Stomach (tissue), 9 donors: Measurements from ENCODE around the gene LIG1. TPM values are rescaled to one million over a fixed set of nuclear protein-coding genes. Genes with fewer than 3 reads are reported as not detected.
"Not testable (repeated sequence)": the region's sequence is repeated elsewhere in the genome, so short reads cannot be mapped to it uniquely, and the experiment has no call there.

Source experiments
- DNase-seq, 2 donors: peaks; one replicate each; pipeline versions ENCODE4 v3.0.0 to v3.0.0-alpha.2; 2013 to 2019
- H3K27ac ChIP-seq, 5 donors: fragments of 200-600 bp in 4 of 5; sonication (generic) in 4 of 5; one replicate each; pipeline ENCODE4 v1.5.1; 2013 to 2019; ENCODE audit warnings: mild to moderate bottlenecking in 1 of 5, moderate library complexity in 1 of 5
- H3K27me3 ChIP-seq, 3 donors: fragments of 200-600 bp; sonication (generic); one replicate each; pipeline ENCODE4 v1.5.1; 2017 to 2019; ENCODE audit warnings: mixed run types in 1 of 3
- H3K36me3 ChIP-seq, 4 donors: fragments of 200-600 bp; sonication (generic); 1 replicate in 3 of 4; 2 replicates in 1 of 4; pipeline ENCODE4 v1.5.1; 2016 to 2019
- H3K4me1 ChIP-seq, 4 donors: fragments of 200-600 bp; sonication (generic); one replicate each; pipeline ENCODE4 v1.5.1; 2016 to 2019
- H3K4me3 ChIP-seq, 4 donors: fragments of 200-600 bp; sonication (generic) in 3 of 4; one replicate each; pipeline ENCODE4 v1.5.1; 2016 to 2019; ENCODE audit warnings: mild to moderate bottlenecking in 1 of 4
- H3K9me3 ChIP-seq, 4 donors: fragments of 200-600 bp; sonication (generic); one replicate each; pipeline ENCODE4 v1.5.1; 2016 to 2019
- EP300 ChIP-seq: sonication (generic); formaldehyde crosslinking; IDR thresholded peaks from one replicate; pipeline ENCODE4 v1.6.1; 2017; ENCODE audit warnings: antibody characterized with exemption
- POLR2A ChIP-seq, 4 donors: fragments of 450-650 bp; IDR thresholded peaks; one replicate each; pipeline ENCODE4 v1.6.1; 2016; ENCODE audit warnings: antibody characterized with exemption in 4 of 4, control low read depth in 2 of 4, mild to moderate bottlenecking in 1 of 4, moderate library complexity in 1 of 4
- POLR2AphosphoS5 ChIP-seq, 3 donors: sonication (generic); formaldehyde crosslinking; IDR thresholded peaks; one replicate each; pipeline ENCODE4 v1.6.1; 2016; ENCODE audit warnings: antibody characterized with exemption in 3 of 3
- WGBS, 5 donors: extraction: QIAGEN DNeasy Blood & Tissue Kit in 3 of 5; methylation state at CpG; one replicate each; pipeline versions ENCODE4 v1.1.5 to v1.1.7; 2013 to 2018; 5-methylcytosine and 5-hydroxymethylcytosine counted together
- intact Hi-C: fragments of 100-400 bp; cut with DNase I; formaldehyde crosslinking; loops from one replicate; pipeline ENCODE4 v1.15.1; 2023; ENCODE audit warnings: low total_unique reads
- polyA plus RNA-seq, 3 donors: library from polyadenylated mRNA; stranded (reverse); fragments of 200-250 nt; gene quantifications; one replicate each; pipeline ENCODE4 v1.2.3, GENCODE V29; 2013
- total RNA-seq, 5 donors: library from RNA; depleted of rRNA; stranded (reverse); fragments of >200 nt; gene quantifications; one replicate each; pipeline versions ENCODE4 v1.1.0 to v1.2.3, GENCODE V29; 2014 to 2016
- TF ChIP-seq, protein P1 (sequence below), 7 experiments: fragments of 450-650 bp in 4 of 7; fragments of 200-600 bp in 3 of 7; sonication (generic) in 3 of 7; IDR thresholded peaks; one replicate each; pipeline ENCODE4 v1.5.1; 2016 to 2019; ENCODE audit warnings: antibody characterized with exemption in 7 of 7, control low read depth in 2 of 7, mild to moderate bottlenecking in 1 of 7
- donor health status: healthy with polysubstance abuse.
- donor health status: Bipolar disorder and iron deficiency.
- donor health status: healthy.

The LIG1 gene
- total and polyA plus RNA-seq, 8 donors: 15.9 to 48.2 (median 19.0) TPM

DNA sequence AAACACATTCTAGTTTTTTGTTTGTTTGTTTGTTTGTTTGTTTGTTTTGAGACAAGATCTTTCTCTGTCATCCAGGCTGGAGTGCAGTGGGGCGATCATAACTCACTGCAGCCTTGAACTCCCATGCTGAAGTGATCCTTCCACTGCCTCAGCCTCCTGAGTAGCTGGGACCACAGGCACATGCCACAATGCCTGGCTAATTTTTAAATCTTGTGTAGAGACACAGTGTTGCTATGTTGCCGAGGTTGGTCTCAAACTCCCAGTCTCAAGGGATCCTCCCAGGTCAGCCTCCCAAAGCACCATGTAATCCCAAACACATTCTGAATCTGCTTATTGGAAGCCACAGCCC lies 75.3 kb downstream of the LIG1 start:
- TF ChIP-seq EP300 (no peak), POLR2AphosphoS5 (IDR thresholded peaks at IDR 0.05) (no peak), POLR2A (IDR thresholded peaks at IDR 0.05) (no peak)
- H3K27me3 ChIP-seq: no peaks in the 10 kb centered on the region
- no peak overlapping the region for H3K4me3 ChIP-seq
- H3K36me3 ChIP-seq: peaks cover 0 to 65% (median 41%) of the 10 kb centered on the region in 4 donors
- intact Hi-C loops: no loop called here
- no peak overlapping the region for H3K27ac ChIP-seq
- no peaks in the 10 kb centered on the region for H3K4me1 ChIP-seq
- WGBS, 5 donors: 81 to 91% (median 87%) methylated on average over 2 of the region's 2 CpGs
- no peak for DNase-seq
- H3K9me3 ChIP-seq: peaks cover 0 to 25% (median 9%) of the 10 kb centered on the region in 4 donors

DNA sequence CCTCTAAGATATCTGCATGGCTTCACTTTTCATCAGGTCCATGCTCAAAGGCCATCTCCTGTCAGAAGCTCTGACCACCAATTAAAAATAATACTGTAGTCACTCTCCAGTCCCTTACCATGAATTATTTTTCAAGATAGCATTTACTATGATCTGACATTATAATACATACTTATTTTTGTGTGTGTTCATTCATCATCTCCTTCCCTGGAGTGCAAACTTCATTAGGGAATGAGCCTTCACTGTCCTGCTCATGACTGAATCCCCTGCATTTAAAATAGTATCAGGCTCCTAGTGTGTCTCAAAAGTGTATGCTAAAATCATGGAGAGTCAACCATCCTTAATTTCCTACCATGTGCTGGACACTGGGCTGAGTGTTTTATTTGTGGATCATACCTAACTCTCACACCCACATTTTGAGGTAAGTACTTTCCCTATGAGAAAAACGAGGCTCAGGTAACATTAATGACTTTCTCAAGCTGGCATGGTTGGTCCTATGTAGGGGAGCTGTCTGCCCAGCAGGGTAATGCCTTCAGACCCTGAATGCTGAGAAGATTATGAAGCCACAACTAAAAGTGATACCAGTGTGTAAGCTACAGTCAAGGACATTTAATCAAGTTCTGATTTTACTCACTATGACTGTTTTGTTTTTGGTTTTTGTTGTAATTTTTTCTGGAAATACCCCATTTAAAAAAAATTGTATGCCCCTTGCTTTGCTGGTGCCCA lies 75.9 kb downstream of the LIG1 start:
- peaks cover 0 to 25% (median 9%) of the 10 kb centered on the region in 4 donors for H3K9me3 ChIP-seq
- H3K27ac ChIP-seq: no peak overlapping the region
- H3K36me3 ChIP-seq: peaks cover 0 to 60% (median 38%) of the 10 kb centered on the region in 4 donors
- H3K27me3 ChIP-seq: no peaks in the 10 kb centered on the region
- WGBS, 5 donors: 4 to 45% (median 15%) methylated on average over 1 of the region's 1 CpG
- no peak for TF ChIP-seq EP300
- no peak overlapping the region for H3K4me3 ChIP-seq
- intact Hi-C loops: no loop called here
- H3K4me1 ChIP-seq: no peaks in the 10 kb centered on the region
- DNase-seq: no peak

DNA sequence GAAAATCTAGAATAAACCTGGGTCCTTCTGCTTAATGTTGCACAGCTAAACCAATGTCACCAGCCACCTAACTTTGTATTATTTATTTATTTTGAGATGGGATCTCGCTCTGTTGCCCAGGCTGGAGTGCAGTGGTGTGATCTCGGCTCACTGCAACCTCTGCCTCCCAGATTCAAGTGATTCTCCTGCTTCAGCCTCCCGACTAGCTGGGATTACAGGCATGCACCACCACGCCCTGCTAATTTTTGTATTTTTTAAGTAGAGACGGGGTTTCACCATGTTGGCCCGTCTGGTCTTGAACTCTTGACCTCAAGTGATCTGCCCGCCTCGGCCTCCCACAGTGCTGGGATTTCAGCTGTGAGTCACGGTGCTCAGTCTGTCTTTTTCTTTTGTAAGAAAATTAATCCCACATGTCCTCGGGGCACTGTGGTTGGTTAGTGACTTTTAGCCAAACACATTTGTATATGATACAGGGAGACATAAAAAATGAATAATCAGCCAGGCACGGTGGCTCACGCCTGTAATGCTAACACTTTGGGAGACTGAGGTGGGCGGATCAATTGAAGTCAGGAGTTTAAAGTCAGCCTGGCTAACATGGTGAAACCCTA lies 78.9 kb downstream of the LIG1 start:
- WGBS, 5 donors: 74 to 84% (median 79%) methylated on average over 13 of the region's 13 CpGs
- intact Hi-C loops: not testable (repeated sequence)

DNA sequence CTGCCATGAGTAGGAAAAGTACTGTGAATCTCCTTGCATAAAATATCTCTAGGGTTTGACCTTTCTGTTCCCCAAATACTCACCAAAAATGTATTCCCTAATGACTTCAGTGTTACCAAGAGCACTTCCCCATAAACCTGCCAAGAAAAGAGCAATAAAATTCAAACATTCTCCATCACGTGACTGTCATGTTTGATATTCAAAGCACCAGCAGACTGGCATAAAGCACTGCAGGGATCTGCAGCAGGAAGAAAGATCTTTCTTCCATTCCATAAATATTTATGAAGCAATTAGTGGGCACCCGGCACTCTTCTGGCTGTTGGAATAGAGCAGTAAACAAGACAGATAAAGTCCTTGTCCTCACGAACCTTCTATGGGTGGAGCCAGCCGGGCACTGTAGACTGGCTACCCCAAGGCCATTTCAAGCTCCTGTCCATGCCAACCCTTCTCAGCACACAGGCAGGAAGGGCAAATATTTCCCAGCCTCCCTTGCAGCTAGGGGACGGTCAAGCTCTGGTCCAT lies 79.8 kb downstream of the LIG1 start:
- Histone ChIP-seq H3K36me3 (peaks cover 0 to 32% (median 20%) of the 10 kb centered on the region in 4 donors), H3K4me1 (no peaks in the 10 kb centered on the region), H3K27me3 (no peaks in the 10 kb centered on the region), H3K9me3 (peaks cover 0 to 22% (median 9%) of the 10 kb centered on the region in 4 donors), H3K4me3 (no peak overlapping the region), H3K27ac (no peak overlapping the region)
- no peak for DNase-seq
- TF ChIP-seq, protein P1, sequence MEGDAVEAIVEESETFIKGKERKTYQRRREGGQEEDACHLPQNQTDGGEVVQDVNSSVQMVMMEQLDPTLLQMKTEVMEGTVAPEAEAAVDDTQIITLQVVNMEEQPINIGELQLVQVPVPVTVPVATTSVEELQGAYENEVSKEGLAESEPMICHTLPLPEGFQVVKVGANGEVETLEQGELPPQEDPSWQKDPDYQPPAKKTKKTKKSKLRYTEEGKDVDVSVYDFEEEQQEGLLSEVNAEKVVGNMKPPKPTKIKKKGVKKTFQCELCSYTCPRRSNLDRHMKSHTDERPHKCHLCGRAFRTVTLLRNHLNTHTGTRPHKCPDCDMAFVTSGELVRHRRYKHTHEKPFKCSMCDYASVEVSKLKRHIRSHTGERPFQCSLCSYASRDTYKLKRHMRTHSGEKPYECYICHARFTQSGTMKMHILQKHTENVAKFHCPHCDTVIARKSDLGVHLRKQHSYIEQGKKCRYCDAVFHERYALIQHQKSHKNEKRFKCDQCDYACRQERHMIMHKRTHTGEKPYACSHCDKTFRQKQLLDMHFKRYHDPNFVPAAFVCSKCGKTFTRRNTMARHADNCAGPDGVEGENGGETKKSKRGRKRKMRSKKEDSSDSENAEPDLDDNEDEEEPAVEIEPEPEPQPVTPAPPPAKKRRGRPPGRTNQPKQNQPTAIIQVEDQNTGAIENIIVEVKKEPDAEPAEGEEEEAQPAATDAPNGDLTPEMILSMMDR (IDR thresholded peaks at IDR 0.05): no peak
- TF ChIP-seq POLR2A (IDR thresholded peaks at IDR 0.05) (no peak), EP300 (no peak), POLR2AphosphoS5 (IDR thresholded peaks at IDR 0.05) (no peak)
- 44 to 56% (median 45%) methylated on average over 5 of the region's 5 CpGs for WGBS, 5 donors
- intact Hi-C loops: no loop called here

More for the DNA sequence above, 78.9 kb downstream of the LIG1 start:
- not testable (repeated sequence) for H3K27ac ChIP-seq, DNase-seq, H3K4me1 ChIP-seq, H3K4me3 ChIP-seq, H3K27me3 ChIP-seq
- Histone ChIP-seq H3K36me3 (peaks cover 0 to 40% (median 26%) of the 10 kb centered on the region in 4 donors), H3K9me3 (peaks cover 0 to 25% (median 9%) of the 10 kb centered on the region in 4 donors)

DNA sequence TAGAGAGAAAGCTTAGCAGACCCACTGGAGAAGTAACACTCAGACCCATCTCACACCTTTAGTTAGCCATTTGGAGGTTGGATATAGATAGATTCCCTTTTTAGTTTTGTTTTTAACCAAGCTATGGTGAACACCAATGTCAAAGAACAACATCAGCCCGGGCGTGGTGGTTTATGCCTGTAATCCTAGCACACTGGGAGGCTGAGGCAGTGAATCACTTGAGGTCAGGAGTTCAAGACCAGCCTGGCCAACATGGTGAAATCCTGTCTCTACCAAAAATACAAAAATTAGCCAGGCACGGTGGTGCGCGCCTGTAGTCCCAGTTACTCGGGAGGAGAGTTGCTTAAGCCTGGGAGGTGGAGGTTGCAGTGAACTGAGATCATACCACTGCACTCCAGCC lies 81.2 kb downstream of the LIG1 start:
- H3K4me3 ChIP-seq, DNase-seq, H3K27me3 ChIP-seq, H3K27ac ChIP-seq, H3K4me1 ChIP-seq, H3K9me3 ChIP-seq, intact Hi-C loops: not testable (repeated sequence)
- WGBS, 5 donors: 92 to 96% (median 94%) methylated on average over 6 of the region's 6 CpGs
- peaks cover 0 to 18% (median 11%) of the 10 kb centered on the region in 4 donors for H3K36me3 ChIP-seq

DNA sequence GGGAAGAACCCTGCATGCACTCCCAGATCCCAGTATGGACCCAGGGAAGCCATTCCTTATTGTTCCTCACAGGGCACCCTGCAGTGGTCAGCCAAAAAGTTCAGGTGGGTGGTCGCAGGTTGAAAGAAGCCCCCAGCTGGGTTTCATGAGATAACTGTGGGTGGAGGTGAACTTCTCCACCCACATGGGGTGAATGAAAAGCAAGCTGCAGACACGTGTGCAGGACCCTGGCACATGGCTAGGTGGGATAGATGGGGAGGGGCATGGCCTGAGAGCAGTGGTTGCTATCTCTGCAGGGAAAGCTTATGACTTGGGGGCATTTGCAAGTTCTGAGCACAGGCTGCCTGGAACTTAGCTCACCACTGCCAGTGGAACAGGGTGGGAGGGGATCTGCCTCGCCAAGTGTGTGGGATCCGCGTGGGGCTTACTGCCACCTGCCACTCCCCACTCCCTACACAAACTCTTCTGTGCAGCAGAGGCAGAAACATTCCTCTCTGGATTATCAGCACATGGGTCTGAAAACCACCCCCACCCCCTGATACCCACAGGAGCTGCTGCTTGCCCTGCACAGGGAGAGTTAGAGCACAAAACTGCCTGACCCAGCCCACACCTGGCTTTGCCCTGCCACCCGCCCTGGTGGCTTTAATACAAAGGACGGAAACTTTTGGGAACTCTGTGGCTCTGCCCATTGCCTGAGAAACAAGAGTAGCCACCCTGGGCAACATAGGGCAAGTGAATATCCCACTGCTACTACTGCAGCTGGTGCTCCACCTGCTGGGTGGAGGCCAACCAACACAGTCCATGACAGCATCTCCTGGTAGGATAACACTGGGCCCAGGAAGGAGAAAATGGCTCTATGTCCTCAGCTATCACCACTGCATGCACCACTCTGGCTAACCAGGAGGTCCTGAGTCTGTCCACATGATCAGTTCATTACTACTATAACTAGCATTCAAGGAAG lies 84.0 kb downstream of the LIG1 start:
- Histone ChIP-seq H3K27ac (no peak overlapping the region), H3K9me3 (no peaks in the 10 kb centered on the region), H3K36me3 (no peaks in the 10 kb centered on the region), H3K4me1 (no peaks in the 10 kb centered on the region), H3K4me3 (no peak overlapping the region), H3K27me3 (no peaks in the 10 kb centered on the region)
- WGBS, 5 donors: 76 to 87% (median 84%) methylated on average over 5 to 7 of the region's 7 CpGs
- intact Hi-C loops: no loop called here
- TF ChIP-seq POLR2A (IDR thresholded peaks at IDR 0.05) (no peak), POLR2AphosphoS5 (IDR thresholded peaks at IDR 0.05) (no peak), EP300 (no peak)
- TF ChIP-seq, protein P1 (IDR thresholded peaks at IDR 0.05): no peak
- DNase-seq: no peak
